CD4-positive, alpha-beta T cell treated with Interferon alpha-2 for 1 hour (primary cell): ENCODE data around the gene HMGN4.
A peak's percentile ranks its signal among the peaks of the same experiment; 100 is the strongest.

Source experiments
- DNase-seq, 2 donors: peaks; one replicate each; pipeline ENCODE4 v3.0.0-alpha.2; 2020 to 2022

Gene HMGN4

DNA sequence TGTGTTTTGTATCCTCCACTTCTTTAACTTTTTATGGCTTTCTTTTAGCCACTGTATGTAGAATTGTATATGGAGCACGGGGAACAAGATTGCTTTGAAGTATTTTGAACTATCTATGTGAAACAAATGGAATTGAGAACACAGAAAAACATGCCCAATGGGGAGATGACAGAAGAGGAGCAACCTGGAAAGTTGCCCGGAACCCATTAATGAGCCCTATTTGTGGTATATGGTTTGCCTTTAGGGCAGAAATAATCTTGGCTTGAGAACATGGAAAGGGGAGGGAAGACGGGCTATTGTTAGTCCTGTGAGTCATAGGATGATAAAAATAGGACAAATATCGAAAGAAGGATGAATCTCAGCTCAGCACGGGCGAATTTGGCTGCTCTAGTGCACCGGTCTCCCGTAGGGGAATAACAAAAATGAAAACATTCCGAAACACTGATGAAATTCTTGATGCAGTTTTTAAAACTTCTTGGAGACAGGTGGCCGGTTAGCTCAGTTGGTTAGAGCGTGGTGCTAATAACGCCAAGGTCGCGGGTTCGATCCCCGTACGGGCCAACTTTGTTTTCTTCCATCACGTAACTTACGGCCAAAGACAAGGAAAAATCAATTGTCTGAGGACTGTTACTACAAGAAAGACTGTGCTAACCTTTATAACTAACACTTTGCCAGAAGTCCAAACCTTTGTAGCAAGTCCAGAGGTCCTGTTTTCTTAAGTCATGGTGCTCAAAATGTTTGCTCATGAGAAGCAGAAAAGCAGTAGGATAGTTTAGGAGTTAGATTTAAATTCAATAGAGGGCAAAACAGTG lies 15.7 kb downstream of the HMGN4 start:
- peak; percentile 80 to 92 for DNase-seq

DNA sequence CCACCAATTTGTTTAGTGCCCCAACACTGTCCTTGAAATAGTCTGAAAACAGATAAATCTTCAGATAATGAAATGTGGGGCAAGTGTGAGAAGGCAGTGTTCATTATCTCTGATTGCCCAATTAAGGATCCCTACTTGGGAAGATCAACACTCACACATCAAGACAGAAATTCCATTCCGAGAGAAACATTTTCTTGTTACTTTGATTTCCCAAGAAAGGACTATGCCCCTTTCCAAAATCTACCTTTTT lies 16.2 kb downstream of the HMGN4 start:
- no peak for DNase-seq

DNA sequence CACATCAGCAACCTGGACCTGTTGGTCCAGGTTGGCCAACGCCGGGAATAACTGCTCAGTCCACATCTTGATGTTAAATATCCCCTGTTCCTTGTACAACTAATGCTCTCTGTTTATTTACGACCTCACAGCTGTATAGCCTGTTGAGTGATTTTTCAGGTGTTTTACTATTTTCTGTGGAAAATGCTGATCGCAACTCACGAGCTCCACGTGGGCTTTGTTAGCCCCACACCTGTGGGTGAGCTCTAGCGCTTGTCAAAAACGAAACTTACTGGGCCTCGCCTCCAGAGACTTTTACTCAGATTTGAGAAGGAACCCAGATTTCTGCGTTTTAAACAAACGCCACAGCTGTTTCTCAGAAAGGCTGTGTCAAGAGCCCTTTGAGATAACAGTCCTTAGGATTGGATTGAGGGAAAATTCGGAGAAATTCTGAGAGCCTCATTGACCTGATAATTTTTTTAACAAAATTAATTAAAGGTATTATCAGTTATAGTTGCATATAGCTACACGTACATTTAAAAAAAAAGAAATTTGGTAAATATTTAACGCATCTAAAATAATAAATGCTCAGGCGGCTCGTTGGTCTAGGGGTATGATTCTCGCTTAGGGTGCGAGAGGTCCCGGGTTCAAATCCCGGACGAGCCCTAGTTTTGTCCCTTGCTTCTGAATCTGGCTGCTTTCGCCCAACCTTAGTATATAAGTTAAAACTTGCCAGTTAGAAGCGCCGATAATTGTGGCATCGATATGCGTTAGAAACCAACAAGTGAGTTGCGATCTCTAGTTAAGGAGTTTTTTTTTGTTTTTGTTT lies 16.7 kb downstream of the HMGN4 start:
- peak; percentile 83 to 88 for DNase-seq

DNA sequence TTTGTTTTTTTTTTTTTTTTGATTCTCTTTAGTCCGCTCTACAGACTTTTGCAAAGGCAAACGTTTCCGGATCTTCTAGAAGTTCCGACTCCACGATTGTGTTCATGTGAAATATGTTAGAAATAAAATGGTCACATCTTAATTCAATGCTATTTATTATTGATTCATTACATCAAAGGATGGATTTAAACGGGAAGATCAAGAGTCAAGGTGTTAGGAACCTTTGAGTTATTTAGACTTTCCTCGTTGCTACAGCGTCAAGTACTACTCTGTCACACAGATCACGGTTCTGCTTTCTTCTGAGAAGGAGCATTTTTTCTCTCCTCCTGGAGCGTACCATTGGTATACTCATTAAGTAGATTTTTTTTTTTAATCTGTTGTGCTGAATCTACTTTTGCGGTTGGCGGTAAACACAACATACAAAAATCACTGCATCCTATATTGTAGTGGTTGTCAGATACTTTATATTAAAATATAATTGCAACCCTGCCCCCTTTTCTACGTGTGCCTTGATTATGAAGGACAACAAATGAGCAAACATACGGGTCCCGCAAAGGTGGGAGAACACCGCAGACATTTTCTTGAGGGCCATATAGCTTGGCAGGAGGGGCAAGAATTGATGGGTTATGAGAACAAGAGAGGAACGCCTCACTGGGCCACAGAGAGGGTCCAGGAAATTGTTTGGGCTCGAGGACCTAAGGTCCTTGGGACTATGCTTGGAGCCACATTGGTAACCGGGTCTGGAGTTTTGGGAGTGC lies 17.5 kb downstream of the HMGN4 start:
- peak in 1 of 2 donors; percentile 37 for DNase-seq

DNA sequence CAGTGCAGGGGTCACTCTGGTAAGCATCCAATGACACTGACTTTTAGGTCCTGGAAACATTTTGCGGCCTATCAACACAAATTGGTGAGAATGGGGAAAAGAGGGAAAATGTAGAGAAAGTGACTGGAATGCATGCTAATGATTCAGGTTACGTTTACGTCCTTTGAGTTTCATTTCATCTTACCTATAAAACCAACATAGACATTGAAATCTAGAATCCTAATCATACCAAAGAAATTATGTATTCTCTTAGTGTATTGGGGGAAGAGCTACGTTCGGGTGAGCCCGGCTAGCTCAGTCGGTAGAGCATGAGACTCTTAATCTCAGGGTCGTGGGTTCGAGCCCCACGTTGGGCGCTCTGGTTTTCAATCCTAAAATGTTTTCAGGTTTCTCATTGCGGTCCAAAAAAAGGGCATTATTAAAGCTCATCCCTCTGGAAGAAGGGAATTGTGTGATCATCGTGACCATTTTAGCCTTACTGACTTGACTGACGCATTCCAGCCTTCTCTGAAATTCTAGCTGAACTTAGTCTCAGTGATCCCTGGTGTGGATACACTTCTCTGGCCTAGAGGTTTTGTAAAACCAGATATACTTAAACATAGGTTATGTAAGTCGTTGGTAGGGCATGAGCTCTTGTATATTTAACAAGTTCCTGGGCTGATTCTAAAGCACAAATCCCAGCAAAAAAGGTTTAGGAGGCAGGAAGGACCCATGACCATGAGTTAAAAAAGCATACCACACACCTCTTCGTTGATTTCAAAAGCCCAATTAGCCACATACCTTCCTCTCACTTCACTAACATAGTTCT lies 18.3 kb downstream of the HMGN4 start:
- peak; percentile 30 to 59 for DNase-seq

DNA sequence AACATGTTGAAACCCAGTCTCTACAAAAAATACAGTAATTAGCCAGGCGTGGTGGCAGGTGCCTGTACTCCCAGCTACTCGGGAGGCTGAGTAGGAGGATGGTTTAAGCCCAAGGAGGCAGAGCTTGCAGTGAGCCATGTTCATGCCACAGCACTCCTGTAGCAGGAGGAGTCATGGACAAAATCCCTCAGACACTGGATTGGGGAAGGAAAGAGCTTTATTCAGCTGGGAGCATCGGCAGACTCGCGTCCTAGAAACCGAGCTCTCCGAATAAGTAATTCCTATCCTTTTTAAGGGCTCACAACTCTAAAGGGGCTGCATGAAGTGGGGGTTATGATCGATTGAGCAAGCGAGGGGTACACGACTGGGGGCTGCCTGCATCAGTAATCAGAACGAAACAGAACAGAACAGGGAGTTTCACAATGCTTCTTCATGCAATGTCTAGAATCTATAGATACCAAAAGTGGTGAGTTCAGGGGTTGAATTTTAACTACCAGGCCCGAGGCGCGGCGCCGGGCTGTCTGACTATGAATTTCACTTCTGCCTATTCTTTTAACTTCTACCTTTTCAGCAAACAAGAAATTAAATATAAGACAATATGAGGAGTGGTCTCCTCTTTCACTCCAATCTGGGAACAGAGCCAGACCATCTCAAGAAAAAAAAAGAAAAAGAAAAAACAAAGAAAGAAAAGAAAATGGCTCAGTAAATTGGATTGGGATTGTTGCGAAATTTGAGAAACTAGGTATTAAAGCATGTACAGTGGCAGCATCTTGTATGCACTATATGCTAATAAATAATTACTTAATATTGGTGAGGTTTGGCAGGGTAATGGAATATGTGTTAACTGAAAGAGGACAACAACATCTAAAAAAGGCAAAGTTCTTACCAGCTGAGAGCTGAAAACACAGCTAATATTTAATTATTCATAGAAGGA lies 23.6 kb downstream of the HMGN4 start:
- no peak for DNase-seq

DNA sequence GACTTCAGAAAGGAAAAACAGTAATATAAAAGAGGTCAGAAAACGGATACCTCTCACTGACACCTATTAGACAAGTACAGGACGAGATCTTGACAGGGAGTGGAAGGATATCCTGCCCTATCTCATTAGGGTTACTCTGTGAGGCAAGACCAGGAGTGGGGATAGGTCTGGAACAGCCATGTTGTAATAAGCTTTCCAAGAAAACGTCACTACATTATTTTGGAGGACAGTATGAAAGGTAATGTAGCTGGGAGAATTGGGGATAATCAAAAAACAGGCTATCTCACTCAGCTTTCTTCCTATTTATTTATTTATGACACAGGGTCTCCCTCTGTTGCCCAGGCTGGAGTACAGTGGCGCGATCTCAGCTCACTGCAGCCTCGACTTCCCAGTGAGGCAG lies 25.3 kb downstream of the HMGN4 start:
- DNase-seq: no peak

DNA sequence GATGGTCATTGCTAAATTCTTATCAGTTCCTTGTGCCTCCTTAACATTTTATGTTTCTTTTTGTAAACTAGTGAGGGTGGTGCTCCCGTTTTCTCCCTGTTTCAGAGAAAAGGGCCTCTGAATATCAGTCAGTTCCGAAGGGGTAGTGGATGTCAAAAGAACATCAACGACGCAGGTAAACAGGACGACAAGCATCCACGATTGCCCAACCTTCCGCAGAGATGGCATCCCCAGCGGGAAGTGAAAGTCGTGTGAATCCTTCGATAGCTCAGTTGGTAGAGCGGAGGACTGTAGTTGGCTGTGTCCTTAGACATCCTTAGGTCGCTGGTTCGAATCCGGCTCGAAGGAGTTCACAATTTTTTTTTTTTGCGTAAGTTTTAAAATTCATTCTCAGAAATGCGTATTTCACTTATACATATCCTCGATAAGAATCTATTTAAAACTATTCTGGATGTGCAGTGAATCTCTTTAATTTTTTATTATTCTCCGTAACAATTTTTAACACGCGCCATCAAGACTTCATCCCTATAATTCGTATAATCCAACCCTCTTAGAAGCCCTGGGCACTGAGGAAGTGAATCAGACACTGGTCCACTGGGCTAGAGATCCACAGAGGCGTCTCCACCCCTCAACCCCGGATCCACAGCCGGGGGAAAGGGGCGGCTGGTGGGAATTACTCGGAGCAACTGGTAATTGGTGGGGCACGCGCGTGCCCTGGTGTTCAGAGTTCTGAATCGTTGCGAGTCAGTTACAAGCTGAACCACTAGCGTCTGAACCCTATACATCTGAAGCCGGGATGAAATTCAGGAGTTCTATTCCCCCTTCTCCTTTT lies 30.7 kb downstream of the HMGN4 start:
- peak; percentile 97 to 99 for DNase-seq

DNA sequence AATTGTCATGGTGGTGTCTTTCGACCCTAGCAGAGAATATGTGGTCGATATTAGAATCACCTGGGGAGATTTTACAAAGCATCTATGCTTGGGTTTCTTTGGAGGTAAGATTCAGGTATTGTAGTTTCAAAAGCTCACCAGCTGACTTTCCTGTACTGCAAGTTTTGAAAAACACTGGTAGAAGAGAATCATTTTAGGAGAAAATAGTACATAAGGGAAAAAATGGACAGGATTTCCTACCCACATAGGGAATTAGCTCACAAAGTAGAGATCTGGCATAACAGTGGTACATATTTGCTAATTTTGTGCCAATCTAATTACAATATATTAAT lies 31.2 kb downstream of the HMGN4 start:
- DNase-seq: no peak

DNA sequence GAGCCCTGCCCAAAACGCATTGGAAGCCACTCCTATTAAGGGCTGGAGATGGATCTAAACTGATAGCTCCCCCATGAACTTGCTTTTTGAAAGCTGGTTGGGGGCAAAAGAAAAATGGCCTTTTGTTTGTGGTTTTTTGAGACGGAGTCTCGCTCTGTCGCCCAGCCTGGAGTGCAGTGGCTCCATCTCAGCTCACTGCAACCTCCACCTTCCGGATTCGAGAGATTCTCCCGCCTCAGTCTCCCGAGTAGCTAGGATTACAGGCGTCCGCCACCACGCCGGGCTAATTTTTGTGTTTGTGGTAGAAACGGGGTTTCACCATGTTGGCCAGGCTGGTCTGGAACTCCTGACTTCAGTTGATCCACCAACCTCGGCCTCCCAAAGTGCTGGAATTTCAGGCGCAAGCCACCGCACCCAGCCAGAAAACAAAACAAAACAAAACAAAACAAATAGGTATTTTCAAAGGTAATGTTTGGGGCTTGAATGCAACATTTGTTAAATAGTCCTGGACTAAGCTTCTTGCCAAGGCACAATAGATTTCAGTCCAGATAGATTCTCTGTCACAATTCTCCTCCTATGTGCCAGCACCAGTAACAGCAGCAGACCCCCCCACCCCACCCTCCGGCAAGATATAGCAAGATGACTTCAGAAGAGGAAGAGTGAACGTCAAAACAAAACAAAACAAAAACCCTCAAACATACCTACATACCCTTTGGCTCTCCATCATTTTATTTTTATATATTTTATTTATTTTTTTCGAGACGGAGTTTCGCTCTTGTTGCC lies 32.1 kb downstream of the HMGN4 start:
- peak in 1 of 2 donors; percentile 21 for DNase-seq

DNA sequence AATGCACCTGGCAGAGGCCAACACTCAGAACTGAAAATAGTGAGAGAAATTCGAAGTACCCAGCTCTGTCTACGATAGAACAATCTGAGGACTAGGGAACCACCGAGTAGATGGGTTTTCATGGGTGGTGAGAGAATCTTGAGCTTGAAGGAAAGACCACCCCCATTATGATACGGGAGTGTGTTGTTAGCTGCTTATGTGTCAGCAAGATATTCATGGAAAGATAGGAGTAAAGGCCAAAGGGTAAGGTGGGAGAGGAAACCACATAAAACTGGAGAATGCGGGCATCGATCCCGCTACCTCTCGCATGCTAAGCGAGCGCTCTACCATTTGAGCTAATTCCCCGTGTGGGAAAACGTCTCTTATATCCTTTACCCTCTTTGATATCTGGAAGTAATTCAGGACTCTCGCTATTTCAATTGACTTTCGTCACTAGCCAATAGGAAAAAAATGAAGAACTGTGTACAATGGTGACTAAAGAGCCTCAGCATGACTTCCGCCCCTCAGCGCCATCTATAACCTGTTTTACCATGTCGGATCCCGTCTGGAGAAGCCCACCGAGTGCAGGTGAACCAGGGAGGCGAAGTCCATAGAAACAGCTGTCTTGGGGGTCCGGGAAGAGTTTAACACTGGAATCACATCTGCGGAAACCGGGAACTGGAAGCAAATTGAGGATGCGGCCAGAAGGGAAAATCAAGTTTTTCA lies 33.6 kb downstream of the HMGN4 start:
- DNase-seq: peak; percentile 44 to 82

DNA sequence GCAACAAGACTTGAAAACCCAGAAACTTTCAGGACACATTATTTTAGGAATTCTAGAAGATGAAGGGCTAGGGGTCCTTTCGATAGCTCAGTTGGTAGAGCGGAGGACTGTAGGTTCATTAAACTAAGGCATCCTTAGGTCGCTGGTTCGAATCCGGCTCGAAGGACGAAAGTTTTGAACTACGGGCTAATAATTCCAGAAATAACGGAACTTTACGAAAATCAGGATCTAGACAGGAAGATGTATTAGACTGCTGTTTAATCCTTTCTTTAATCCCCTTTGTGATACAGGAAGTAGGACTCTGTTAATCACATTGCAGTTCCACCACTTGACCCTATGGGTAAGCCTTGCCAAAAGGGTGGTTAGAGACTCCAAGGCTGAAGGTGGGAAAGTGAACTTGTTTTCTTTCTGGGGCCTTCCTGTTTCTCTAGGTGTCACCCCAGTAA lies 37.4 kb downstream of the HMGN4 start:
- no peak for DNase-seq

DNA sequence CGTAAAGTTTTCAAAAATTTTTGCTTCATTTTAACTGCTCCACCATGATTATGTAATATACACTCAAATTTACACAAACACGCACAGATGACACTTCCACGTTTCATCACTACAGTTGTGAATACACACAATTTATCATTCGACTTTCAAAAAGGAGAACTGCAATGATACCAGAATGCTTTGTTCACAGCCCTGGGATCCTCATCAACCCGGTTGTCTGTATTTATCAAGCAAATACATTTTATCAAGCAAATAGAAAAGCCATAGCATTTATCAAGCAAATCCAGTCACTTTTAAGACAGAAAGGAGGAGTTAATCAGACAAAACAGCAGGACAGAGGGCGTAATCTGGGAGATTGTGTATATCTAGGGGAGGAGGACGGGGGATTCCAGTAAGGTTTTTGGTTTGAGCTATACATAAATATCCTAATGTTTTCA lies 38.3 kb downstream of the HMGN4 start:
- DNase-seq: no peak

DNA sequence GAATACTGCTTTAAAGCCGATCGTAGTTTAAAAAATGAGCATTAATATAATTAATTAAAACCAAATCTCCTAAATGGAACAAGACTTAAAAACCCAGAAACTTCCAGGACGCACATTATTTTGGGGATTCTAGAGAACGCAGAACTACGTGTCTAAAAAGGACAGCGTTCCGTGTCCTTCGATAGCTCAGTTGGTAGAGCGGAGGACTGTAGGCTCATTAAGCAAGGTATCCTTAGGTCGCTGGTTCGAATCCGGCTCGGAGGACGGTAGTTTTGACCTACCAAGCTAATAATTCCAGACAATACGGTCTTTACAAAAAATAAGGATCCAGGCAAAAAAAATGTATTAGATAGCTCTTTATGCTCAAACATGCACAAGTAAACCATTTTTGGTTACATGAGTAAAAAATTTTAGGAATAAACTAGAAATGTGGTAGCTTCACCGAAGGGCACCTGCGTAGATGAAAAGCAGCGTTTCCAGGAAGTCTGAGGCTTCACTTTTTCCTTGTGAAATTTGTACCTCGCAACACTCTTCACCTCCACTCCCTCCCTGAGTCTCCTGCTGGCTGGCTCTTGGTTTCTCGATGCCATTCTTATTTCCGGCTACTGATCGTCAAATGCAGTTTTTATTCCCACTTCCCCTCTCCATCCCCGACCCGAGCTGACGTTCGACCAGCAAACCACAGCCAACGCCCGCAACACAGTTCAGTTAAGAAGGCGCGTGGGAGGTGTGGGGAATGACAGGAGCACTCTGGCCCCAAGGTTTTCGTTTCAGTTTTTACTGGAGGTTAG lies 39.0 kb downstream of the HMGN4 start:
- DNase-seq: peak; percentile 68 to 81

DNA sequence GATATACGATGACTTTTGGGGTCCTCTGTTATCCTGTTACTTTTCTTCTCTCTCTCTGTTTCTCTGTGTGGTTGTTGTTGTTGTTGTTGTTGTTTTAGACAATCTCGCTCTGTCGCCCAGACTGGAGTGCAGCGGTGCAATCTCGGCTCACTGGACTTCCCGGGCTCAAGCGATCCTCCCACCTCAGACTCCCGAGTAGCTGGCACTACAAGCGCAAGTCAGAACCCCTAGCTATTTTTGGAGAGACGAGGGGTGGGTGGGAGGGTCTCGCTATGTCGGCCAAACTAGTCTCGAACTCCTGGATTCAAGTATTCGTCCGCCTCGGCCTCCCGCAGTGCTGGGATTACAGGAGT lies 39.5 kb downstream of the HMGN4 start:
- no peak for DNase-seq

DNA sequence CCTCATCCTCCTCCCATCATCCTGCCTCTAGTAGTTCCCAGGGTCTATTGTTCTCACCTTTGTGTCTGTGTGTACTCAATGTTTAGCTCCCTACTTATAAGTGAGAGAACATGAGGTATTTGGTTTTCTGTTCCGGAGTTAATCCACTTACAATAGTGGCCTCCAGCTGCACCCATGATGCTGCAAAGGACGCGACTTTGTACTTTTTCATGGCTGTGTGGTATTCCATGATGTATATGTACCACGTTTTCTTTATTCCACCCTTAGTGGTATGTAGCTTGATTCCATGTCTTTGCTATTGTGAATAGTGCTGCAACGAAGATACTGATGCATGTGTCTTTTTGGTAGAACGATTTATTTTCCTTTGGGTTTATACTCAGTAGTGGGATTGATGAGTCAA lies 40.1 kb downstream of the HMGN4 start:
- DNase-seq: no peak

DNA sequence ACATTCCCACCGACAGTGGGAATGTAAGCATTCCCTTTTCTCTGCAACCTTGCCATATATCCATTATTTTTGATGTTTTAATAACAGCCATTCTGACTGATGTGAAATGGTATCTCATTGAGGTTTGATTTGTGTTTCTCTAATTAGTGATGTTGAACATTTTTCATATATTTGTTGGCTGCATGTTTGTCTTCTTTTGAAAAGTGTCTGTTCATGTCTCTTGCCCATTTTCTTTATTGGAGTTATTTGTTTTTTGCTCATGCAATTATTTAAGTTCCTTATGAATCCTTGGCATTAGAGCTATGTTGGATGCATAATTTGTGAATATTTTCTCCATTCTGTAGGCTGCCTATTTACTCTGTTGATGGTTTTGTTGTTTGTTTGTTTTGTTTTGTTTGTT lies 40.6 kb downstream of the HMGN4 start:
- DNase-seq: no peak

DNA sequence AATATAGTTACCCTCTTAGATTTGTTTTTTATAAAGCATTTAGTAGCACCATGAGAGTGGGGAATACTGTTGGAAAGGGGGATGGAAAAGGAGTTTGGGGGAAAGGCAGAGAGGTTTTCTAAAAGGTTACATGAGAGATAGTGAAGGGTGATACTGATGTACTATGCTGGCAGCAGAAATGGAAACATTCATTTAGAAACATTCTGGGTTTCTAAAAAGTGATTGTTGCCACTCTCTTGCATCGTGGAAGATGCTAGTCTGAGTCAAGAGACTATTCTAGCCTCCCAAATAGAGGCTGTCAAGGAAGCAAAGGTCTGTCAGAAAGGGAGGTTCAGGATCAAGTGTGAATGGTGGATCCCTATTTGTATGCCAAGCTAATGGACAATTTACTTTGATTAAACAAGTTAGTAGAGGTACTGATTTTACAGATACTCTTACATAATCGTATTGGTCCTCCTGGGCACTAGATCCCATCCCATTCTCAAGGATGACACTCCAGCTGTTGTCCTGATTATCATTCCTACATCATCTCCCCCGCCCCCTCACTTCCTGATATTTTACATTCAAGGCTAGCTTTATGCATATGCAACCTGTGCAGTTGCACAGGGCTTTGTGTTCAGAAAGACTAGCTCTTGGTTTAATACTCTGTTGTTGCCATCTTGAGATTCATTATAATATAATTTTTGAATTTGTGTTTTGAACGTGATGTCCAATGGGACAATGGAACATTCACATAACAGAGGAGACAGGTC lies 43.2 kb downstream of the HMGN4 start:
- no peak for DNase-seq
